Muscle layer of colon (tissue), 2 donors: ENCODE results near the gene TLR3.

Experiments used
- H3K27ac ChIP-seq: one replicate; pipeline ENCODE4 v1.7.0; 2013; ENCODE audit warnings: low read depth, mild to moderate bottlenecking, low read length, moderate library complexity
- H3K27me3 ChIP-seq, 2 donors: one replicate each; pipeline ENCODE4 v1.7.0; 2013; ENCODE audit warnings: low read length in 2 of 2, mild to moderate bottlenecking in 2 of 2; ENCODE audit not compliant: insufficient read depth in 2 of 2, control insufficient read depth in 1 of 2
- H3K36me3 ChIP-seq: one replicate; pipeline ENCODE4 v1.7.0; 2013; ENCODE audit warnings: mild to moderate bottlenecking, low read length; ENCODE audit not compliant: insufficient read depth
- H3K4me1 ChIP-seq: one replicate; pipeline ENCODE4 v1.7.0; 2013; ENCODE audit warnings: mild to moderate bottlenecking, low read length; ENCODE audit not compliant: insufficient read depth
- H3K4me3 ChIP-seq, 2 donors: one replicate each; pipeline ENCODE4 v1.7.0; 2013; ENCODE audit warnings: low read length in 2 of 2, low read depth in 1 of 2, mild to moderate bottlenecking in 1 of 2, moderate library complexity in 1 of 2
- H3K9ac ChIP-seq: one replicate; pipeline ENCODE4 v1.7.0; 2013; ENCODE audit warnings: low read length
- H3K9me3 ChIP-seq: one replicate; pipeline ENCODE4 v1.7.0; 2013; ENCODE audit warnings: mild to moderate bottlenecking, low read length
- donor health status: abdominal sarcoma.
- donor health status: Adenocarcinoma of cecum.

Gene TLR3

DNA sequence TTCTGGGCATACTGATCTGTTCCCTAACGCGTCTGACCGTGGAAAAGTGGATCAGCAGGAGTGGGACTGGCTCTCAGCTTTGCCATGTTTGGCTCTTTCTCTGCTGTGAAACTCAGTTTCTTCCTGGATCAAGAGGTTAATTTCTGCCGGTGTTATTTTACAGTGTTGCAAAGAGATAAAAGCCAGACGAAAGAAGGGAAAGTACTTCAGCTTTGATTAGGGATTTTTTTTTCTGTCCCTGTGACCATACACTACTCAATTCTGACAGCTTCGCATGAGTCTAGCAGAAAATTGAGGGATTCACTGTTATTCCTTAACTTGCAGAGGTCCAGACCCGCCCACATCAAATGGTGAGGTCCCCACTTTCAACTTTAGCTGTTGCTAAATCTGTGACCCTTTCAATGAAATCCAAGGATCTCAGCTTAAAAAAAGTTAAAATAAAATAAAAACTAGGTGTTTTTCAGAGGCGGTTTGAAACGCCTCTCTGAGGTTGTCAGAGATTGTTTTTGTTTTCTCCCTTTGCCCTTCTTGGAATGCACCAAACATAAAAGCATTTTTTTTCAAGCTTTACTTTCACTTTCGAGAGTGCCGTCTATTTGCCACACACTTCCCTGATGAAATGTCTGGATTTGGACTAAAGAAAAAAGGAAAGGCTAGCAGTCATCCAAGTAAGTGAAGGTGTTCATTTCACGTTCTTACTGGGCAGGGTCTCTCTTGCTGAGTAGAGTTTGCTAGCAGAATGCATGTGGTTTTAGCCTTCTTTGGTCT is at the start of gene TLR3:
TSS of gene TLR3 (plus strand) at position 576 of the 768 bp plus-strand sequence. CDS start 7,464 bp downstream, outside the sequence.
- Histone ChIP-seq H3K27ac (peak within 1 kb of the TSS; percentile 85), H3K9ac (peak within 1 kb of the TSS; percentile 96), H3K4me3 (peak within 1 kb of the TSS; percentile 75 to 90), H3K27me3 (no peaks in the 10 kb centered on the region), H3K36me3 (no peaks in the 10 kb centered on the region), H3K9me3 (no peaks in the 10 kb centered on the region), H3K4me1 (peaks cover 16% of the 10 kb centered on the region)

DNA sequence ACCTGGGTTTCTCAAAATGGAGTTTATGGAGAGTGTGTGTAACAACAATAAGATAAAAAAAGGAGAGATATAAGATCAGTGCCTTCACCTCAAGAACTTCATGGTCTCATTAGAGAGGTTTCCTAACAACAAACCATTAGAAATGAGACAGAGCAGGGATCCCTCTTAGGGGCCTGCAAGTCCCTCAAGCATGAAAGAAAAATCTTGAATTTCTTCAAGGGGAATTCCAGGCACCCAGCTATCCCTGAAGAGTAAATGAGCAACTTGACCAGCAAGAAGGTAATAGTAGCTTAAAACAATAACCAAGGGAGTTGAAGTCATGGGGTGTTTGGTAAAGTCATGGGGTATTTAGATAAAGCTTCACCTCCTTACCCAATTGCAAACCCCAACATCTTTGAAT is 49.7 kb upstream of the TLR3 start:
- Histone ChIP-seq H3K9me3 (no peaks in the 10 kb centered on the region), H3K27me3 (no peaks in the 10 kb centered on the region), H3K4me1 (no peaks in the 10 kb centered on the region), H3K9ac (no peak overlapping the region), H3K27ac (no peak overlapping the region), H3K4me3 (no peak overlapping the region), H3K36me3 (no peaks in the 10 kb centered on the region)

DNA sequence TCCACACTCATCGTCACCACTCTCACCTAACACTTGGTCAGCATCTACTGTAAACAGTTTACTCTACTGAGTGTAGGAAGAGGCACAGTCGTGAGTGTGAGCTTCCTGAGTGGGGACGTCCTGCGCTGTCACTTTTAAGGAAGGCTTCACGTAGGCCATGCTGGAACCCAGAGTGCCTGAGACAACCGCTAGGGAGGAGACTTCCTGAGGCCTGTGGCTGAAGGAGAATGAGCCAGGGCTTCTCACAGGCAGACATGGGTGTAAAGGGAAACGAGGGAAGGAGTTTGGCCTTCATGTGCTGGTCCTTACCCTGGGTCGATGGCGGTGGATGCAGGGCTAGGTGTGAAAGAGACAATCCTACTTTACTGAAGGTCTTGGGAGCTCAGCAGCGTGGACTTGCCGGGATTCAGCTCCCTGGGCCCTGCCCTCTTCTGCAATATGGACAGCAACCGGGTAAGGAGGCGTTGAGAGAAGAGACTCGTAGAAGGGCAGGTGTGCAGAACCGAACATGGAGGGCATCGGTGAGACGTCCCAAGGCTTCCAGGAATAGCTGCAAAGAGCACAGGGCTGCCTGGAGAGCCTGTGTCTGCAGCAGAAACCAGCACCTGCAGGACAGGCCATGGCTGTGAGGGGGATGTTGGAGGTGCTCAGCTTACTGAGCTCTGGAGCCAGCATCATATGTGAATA is 48.7 kb upstream of the TLR3 start:
- peaks cover 5% of the 10 kb centered on the region for H3K4me1 ChIP-seq
- no peaks in the 10 kb centered on the region for H3K27me3 ChIP-seq
- no peaks in the 10 kb centered on the region for H3K9me3 ChIP-seq
- H3K36me3 ChIP-seq, result no peaks in the 10 kb centered on the region
- no peak overlapping the region for H3K27ac ChIP-seq
- no peak overlapping the region for H3K4me3 ChIP-seq
- H3K9ac ChIP-seq, result no peak overlapping the region

DNA sequence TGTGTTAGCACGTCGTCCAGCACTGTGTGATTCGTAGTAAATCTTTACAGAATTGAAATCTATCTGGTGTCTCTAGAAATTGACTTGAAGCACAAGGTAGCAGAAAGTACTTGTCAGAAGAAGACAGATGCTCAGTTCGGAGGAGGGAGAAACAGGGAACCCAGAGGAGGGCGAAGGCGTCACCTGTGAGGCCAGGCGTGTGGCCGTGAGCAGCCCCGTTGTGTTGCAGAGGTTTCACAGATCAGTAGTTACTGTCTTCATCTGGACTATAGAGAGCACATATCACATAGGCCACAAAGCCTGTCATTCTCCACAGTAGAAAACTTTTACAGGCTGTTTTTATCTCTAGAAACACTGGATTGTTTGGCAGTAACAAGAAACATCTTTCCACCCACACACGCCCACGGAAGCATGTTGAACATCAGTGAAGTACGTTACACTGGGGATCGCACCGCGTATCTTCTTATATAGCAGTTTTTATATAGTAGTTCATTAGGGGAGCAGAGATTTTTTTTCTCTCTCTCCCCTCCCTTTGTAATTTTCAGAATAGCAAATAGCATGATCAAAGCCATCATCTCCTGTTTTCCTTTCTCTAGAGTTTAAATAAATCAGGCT is 48.1 kb upstream of the TLR3 start:
- Histone ChIP-seq H3K4me3 (peak overlapping the region in 1 of 2 donors; percentile 40), H3K27ac (no peak overlapping the region), H3K9ac (no peak overlapping the region), H3K27me3 (no peaks in the 10 kb centered on the region), H3K9me3 (no peaks in the 10 kb centered on the region), H3K4me1 (peaks cover 11% of the 10 kb centered on the region), H3K36me3 (no peaks in the 10 kb centered on the region)

DNA sequence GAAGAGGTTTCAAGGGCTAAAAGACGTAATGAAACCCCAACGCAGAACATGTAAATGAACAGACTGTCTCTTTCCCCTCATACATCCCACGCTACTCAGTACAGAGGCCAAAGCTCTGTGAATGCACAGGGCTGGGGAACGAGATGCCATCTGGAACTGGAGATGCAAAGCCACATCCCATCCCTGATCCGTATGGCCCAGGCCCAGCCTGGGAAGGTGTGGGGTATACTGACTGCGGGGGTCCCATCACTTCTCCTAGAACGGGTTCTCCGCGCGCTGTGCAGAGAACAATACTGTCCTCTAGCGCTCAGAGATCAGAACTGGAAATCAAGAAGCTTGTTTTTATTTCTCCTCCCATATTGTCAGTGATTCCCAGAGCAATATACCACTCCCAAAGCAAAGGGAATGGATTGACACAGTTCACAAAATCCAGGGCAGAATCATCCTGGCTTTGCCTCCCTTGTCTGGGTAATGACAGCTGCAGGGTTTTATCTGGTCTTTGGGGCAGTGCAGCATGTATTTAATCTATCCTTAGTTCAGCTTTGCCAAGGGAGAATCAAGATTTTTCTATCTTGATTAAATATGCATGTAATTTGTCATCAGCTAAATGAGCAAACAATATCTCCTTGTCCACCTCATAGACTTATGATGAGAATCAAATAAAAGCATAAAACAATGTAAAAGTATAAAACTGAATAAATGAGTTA is 47.3 kb upstream of the TLR3 start:
- Histone ChIP-seq H3K9me3 (no peaks in the 10 kb centered on the region), H3K27ac (no peak overlapping the region), H3K9ac (no peak overlapping the region), H3K27me3 (no peaks in the 10 kb centered on the region), H3K4me3 (peak overlapping the region in 1 of 2 donors; percentile 40), H3K4me1 (peaks cover 17% of the 10 kb centered on the region), H3K36me3 (no peaks in the 10 kb centered on the region)

DNA sequence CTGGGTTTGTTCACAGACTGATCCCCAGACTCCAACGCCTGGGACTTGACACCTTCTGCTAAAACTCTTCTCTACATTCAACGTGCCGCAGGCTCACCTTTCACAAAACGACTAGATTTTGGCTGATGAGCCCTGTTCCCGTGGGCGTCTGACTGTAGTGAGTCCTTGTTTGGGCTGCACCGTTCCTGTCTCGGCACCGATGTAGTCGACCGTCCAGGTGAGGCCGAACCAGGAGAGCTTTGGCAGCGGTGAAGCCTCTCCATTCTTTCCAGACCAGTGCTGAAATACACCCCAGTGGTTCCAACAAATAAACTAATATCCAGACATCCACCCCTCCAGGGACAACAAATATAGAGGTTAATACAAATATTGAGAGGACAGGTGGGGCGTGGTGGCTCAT is 45.0 kb upstream of the TLR3 start:
- no peaks in the 10 kb centered on the region for H3K27me3 ChIP-seq
- H3K9me3 ChIP-seq, result no peaks in the 10 kb centered on the region
- H3K4me1 ChIP-seq, result peaks cover 24% of the 10 kb centered on the region
- no peak overlapping the region for H3K4me3 ChIP-seq
- H3K36me3 ChIP-seq, result no peaks in the 10 kb centered on the region
- H3K27ac ChIP-seq, result no peak overlapping the region
- H3K9ac ChIP-seq, result no peak overlapping the region

DNA sequence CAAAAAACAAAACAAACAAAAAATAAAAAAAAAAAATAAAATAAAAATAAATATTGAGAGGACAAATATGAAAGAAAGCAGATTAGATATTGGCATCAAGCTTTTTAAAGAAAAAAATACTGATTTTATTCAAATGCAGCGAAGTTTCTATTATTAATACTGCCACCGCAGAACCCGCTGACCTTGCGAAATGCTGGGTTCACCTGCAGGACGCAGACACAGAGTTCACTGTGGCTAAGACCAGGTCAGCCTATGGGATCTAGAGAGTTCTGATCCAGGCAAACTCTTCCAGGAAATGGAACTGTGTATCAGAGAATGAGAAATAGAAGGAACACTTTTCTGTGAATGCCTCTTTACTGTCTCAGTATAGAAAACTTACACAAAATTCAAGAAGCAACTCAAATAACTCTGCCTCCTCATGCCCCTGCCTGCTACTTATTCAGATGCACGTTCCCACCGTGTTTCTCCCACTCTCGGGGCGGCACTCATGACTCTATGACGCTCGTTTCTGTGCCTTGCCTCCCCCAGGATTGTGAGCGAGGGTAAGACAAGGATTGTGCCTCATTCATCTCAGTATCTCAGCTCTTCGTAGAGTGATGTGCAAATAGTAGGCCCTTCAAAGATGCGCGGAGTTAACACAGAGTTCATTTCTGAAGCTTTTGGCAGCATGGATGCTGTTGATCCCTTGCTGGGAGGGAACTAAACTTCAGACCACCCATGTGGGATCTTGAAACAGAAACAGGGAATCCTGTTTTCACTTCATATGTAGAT is 44.1 kb upstream of the TLR3 start:
- peaks cover 33% of the 10 kb centered on the region for H3K4me1 ChIP-seq
- H3K9me3 ChIP-seq, result no peaks in the 10 kb centered on the region
- H3K36me3 ChIP-seq, result no peaks in the 10 kb centered on the region
- peak overlapping the region; percentile 16 for H3K27ac ChIP-seq
- H3K9ac ChIP-seq, result no peak overlapping the region
- no peaks in the 10 kb centered on the region for H3K27me3 ChIP-seq
- no peak overlapping the region for H3K4me3 ChIP-seq

DNA sequence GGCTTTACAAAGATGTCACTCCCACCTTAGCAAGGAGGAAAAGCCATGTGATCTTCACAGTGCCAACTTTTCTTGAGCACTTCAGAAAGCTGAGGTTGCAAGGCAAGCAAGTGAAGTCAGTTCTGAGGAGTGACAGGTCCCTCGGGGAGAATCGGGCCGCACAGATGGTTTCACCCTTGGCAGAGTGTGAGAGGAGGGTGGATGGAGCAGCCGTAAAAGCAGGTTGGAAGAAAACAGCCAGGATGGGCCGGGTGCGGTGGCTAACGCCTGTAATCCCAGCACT is 43.6 kb upstream of the TLR3 start:
- H3K9ac ChIP-seq, result no peak overlapping the region
- H3K27me3 ChIP-seq, result no peaks in the 10 kb centered on the region
- no peaks in the 10 kb centered on the region for H3K36me3 ChIP-seq
- no peaks in the 10 kb centered on the region for H3K9me3 ChIP-seq
- peak overlapping the region; percentile 16 for H3K27ac ChIP-seq
- H3K4me1 ChIP-seq, result peaks cover 38% of the 10 kb centered on the region
- H3K4me3 ChIP-seq, result no peak overlapping the region

DNA sequence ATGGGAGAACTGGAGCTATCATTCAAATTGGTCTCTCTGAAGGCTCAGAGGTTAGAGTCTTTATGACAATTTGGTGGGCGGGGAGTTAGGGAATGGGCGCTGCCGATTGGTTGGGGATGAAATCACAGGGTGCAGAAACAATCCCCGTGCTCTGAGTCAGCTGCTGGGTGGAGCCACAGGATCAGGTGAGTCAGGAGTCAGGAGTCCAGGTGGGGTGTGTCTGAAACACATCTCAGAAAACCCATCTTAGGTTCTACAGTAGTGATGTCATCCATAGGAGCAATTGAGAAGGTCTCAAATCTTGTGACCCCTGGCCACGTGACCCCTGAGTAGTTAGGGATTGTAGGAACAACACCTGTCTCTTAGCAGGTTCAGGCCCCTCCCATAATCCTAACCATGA is 41.6 kb upstream of the TLR3 start:
- H3K36me3 ChIP-seq, result no peaks in the 10 kb centered on the region
- H3K4me1 ChIP-seq, result peaks cover 57% of the 10 kb centered on the region
- H3K27me3 ChIP-seq, result no peaks in the 10 kb centered on the region
- H3K4me3 ChIP-seq, result no peak overlapping the region
- no peaks in the 10 kb centered on the region for H3K9me3 ChIP-seq
- H3K27ac ChIP-seq, result peak overlapping the region; percentile 67
- H3K9ac ChIP-seq, result peak overlapping the region; percentile 21

DNA sequence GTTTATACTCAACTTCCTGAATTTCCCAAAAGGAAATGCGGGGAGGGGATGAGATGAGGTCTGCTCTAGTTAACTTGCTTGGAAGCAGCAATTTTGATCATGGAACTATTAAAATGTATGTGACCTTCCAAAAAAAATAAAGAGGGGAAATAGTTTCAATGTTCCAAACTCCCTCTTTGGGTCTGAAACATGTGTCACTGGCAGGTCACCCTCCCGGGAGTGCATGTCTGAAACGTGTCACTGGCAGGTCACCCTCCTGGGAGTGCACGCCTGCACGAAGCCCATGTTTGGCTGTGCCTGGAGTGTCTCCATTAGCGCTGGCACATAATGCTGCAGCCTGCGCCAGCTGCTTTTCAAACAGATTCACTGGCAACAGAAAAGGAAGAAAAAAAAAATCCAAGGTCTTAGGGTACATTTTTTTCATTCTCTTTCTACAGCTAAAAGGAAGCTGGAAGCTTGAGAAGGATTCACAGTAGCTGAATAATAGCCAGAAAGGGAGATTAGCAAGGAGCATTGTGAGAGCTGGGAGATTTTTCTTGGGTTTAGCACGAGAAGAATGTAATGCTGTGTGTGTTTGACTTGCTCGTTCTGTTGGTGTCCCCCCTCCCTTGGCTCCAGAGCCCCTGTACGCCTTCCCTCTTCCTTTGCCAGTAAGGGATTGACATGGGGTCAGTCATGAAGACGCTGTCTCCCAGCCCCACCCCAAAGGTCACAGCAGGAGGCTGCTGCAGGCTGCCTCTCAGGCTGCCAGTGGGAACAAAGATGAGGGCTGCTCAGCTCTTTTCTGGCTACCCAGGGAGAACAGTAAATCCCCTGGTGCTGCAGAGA is 39.2 kb upstream of the TLR3 start:
- peak overlapping the region in 1 of 2 donors; percentile 36 for H3K4me3 ChIP-seq

More for the DNA sequence above, 39.2 kb upstream of the TLR3 start:
- H3K9me3 ChIP-seq, result no peaks in the 10 kb centered on the region
- peaks cover 60% of the 10 kb centered on the region for H3K4me1 ChIP-seq
- no peaks in the 10 kb centered on the region for H3K36me3 ChIP-seq
- no peaks in the 10 kb centered on the region for H3K27me3 ChIP-seq
- peak overlapping the region; percentile 74 for H3K27ac ChIP-seq
- peak overlapping the region; percentile 51 for H3K9ac ChIP-seq
